HEK293 (cell line): ENCODE measurements around the gene TMEM141.
"Not testable (repeated sequence)": the region's sequence is repeated elsewhere in the genome, so short reads cannot be mapped to it uniquely, and the experiment has no call there.

ENCODE experiments used
- CTCF ChIA-PET: fragments of 350-600 bp; formaldehyde crosslinking; extraction: SDS; loops from one replicate; lab custom pipeline; 2021; ENCODE audit warnings: antibody characterized with exemption; lab: Yijun Ruan, JAX
- POLR2A ChIA-PET: fragments of 300-600 bp; formaldehyde crosslinking; extraction: SDS; loops from one replicate; lab custom pipeline; 2020; ENCODE audit warnings: antibody characterized with exemption, inconsistent platforms; lab: Yijun Ruan, JAX
- H3K27ac ChIP-seq: fragments of 200-500 bp; sonication (Bioruptor generic); 2 replicates; pipeline ENCODE4 v1.5.1; 2014; ENCODE audit warnings: low read depth, low read length, control low read depth, inconsistent platforms; ENCODE audit errors: extremely low read depth
- H3K36me3 ChIP-seq, 2 experiments: fragments of 200-500 bp in 1 of 2; sonication (Bioruptor generic) in 1 of 2; 1 replicate in 1 of 2; 2 replicates in 1 of 2; pipeline ENCODE4 v1.5.1; 2014 to 2017; ENCODE audit warnings: inconsistent platforms in 2 of 2, low read length in 2 of 2; ENCODE audit not compliant: control insufficient read depth in 2 of 2, insufficient read depth in 1 of 2
- H3K4me1 ChIP-seq: fragments of 200-500 bp; sonication (Bioruptor generic); 2 replicates; pipeline ENCODE4 v1.5.1; 2014; ENCODE audit warnings: mild to moderate bottlenecking, low read length, inconsistent platforms; ENCODE audit not compliant: control insufficient read depth, insufficient read depth
- H3K4me3 ChIP-seq: 2 replicates; pipeline ENCODE4 v1.5.1; 2011; ENCODE audit warnings: low read depth, mild to moderate bottlenecking, control low read depth, low read length, moderate library complexity
- H3K9me3 ChIP-seq: fragments of 200-500 bp; sonication (Bioruptor generic); 2 replicates; pipeline ENCODE4 v1.5.1; 2014; ENCODE audit warnings: low read depth, low read length, inconsistent platforms; ENCODE audit not compliant: control insufficient read depth, insufficient read depth
- EGR2 ChIP-seq: fragments of 450-650 bp; formaldehyde crosslinking; IDR thresholded peaks from 2 replicates; pipeline ENCODE4 v1.5.1; 2016; ENCODE audit warnings: low read depth, missing biosample characterization, missing genetic modification characterization
- GLIS1 ChIP-seq: fragments of 450-650 bp; formaldehyde crosslinking; IDR thresholded peaks from 2 replicates; pipeline ENCODE4 v1.5.1; 2016; ENCODE audit warnings: missing biosample characterization, missing genetic modification characterization
- GLIS2 ChIP-seq: fragments of 450-650 bp; formaldehyde crosslinking; IDR thresholded peaks from 2 replicates; pipeline ENCODE4 v1.5.1; 2016; ENCODE audit warnings: missing biosample characterization, missing genetic modification characterization
- IKZF3 ChIP-seq: fragments of 450-650 bp; IDR thresholded peaks from 2 replicates; pipeline ENCODE4 v1.5.0; 2018; ENCODE audit warnings: missing biosample characterization, mild to moderate bottlenecking, missing genetic modification characterization, moderate library complexity
- KLF1 ChIP-seq: fragments of 450-650 bp; formaldehyde crosslinking; IDR thresholded peaks from 2 replicates; pipeline ENCODE4 v1.5.1; 2016; ENCODE audit warnings: missing biosample characterization, missing genetic modification characterization
- SP7 ChIP-seq: fragments of 450-650 bp; formaldehyde crosslinking; IDR thresholded peaks from 2 replicates; pipeline ENCODE4 v1.5.1; 2016; ENCODE audit warnings: missing biosample characterization, missing genetic modification characterization
- WT1 ChIP-seq: fragments of 450-650 bp; formaldehyde crosslinking; IDR thresholded peaks from 2 replicates; pipeline ENCODE4 v1.5.1; 2016; ENCODE audit warnings: missing biosample characterization, missing genetic modification characterization
- ZBTB8A ChIP-seq: fragments of 450-650 bp; formaldehyde crosslinking; IDR thresholded peaks from 2 replicates; pipeline ENCODE4 v1.5.1; 2016; ENCODE audit warnings: missing biosample characterization, missing genetic modification characterization
- ZFHX2 ChIP-seq: fragments of 450-650 bp; formaldehyde crosslinking; conservative IDR thresholded peaks from 2 replicates; pipeline ENCODE4 v1.5.1; 2016; ENCODE audit warnings: missing biosample characterization, missing genetic modification characterization
- ZIC2 ChIP-seq: fragments of 450-650 bp; formaldehyde crosslinking; IDR thresholded peaks from 2 replicates; pipeline ENCODE4 v1.5.1; 2016; ENCODE audit warnings: missing biosample characterization, missing genetic modification characterization
- ZNF112 ChIP-seq: fragments of 450-650 bp; formaldehyde crosslinking; IDR thresholded peaks from 2 replicates; pipeline ENCODE4 v1.5.0; 2017; ENCODE audit warnings: missing biosample characterization, missing genetic modification characterization
- ZNF48 ChIP-seq: fragments of 450-650 bp; formaldehyde crosslinking; IDR thresholded peaks from 2 replicates; pipeline ENCODE4 v1.5.1; 2016; ENCODE audit warnings: missing biosample characterization, missing genetic modification characterization
- ZNF521 ChIP-seq: fragments of 450-650 bp; formaldehyde crosslinking; IDR thresholded peaks from 2 replicates; pipeline ENCODE4 v1.5.1; 2017; ENCODE audit warnings: missing biosample characterization, mild to moderate bottlenecking, missing genetic modification characterization
- ZNF654 ChIP-seq: fragments of 450-650 bp; formaldehyde crosslinking; IDR thresholded peaks from 2 replicates; pipeline ENCODE4 v1.5.1; 2016; ENCODE audit warnings: low read depth, missing biosample characterization, missing genetic modification characterization
- ZNF664 ChIP-seq: fragments of 450-650 bp; formaldehyde crosslinking; IDR thresholded peaks from 2 replicates; pipeline ENCODE4 v1.5.1; 2016; ENCODE audit warnings: missing biosample characterization, missing genetic modification characterization
- TF ChIP-seq, protein P1 (sequence below): fragments of 450-650 bp; formaldehyde crosslinking; IDR thresholded peaks from 2 replicates; pipeline ENCODE4 v1.5.1; 2016; ENCODE audit warnings: missing biosample characterization, missing genetic modification characterization
- TF ChIP-seq, protein P2 (sequence below): fragments of 450-650 bp; formaldehyde crosslinking; IDR thresholded peaks from 2 replicates; pipeline ENCODE4 v1.5.1; 2016; ENCODE audit warnings: missing biosample characterization, missing genetic modification characterization
- TF ChIP-seq, protein P3 (sequence below): fragments of 450-650 bp; formaldehyde crosslinking; IDR thresholded peaks from 2 replicates; pipeline ENCODE4 v1.5.1; 2016; ENCODE audit warnings: missing biosample characterization, missing genetic modification characterization, low read depth

The TMEM141 gene

DNA sequence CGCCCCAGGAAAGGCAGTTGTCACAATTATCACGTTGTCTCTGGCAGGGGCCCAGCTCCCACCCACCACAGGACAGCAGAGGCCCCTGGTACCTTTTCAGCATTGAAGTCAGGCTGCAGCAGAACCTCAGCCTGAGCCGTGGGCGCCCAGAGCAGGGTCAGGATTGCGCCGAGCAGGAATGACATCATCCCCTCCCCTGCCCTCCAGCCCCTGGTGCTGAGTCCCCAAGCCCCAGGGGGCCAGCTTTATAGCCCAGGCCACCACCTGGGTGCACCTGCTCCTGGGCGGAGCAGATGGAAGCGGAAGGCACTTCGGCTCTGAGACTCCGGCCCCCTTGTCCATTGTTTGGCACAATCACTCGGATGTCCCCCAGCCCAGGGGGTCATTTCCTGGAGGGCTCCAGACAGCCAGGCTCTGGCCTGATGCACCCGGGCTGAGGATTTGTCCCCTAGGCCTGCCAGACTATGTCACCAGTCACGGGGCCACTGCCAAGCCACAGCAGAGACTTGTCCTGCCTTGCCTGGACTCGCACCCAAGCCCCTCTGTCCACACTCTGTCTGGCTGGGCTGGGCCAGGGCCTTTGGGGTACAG, 26.7 kb upstream of the TMEM141 start, which contains the start of gene LCN15 (continued):
- no peak for TF ChIP-seq ZNF521 (tag by site-specific recombination)
- 0 out of 2 replicates have a peak, but pooled peaks have one; percentile 19 for TF ChIP-seq KLF1 (tag by site-specific recombination)
- peak; percentile 23; the same call in 1 of the 2 replicates for TF ChIP-seq SP7 (tag by site-specific recombination)
- peak; percentile 59 for TF ChIP-seq EGR2 (tag by site-specific recombination)
- TF ChIP-seq ZNF48 (tag by site-specific recombination), result no peak
- peak; percentile 27 for TF ChIP-seq GLIS2 (tag by site-specific recombination)
- no peak for TF ChIP-seq ZNF112
- TF ChIP-seq GLIS1 (tag by site-specific recombination), result peak; percentile 94
- no peak for TF ChIP-seq ZNF654 (tag by site-specific recombination)
- 0 out of 2 replicates have a peak, but pooled peaks have one; percentile 22 for TF ChIP-seq IKZF3
- TF ChIP-seq, protein P1, sequence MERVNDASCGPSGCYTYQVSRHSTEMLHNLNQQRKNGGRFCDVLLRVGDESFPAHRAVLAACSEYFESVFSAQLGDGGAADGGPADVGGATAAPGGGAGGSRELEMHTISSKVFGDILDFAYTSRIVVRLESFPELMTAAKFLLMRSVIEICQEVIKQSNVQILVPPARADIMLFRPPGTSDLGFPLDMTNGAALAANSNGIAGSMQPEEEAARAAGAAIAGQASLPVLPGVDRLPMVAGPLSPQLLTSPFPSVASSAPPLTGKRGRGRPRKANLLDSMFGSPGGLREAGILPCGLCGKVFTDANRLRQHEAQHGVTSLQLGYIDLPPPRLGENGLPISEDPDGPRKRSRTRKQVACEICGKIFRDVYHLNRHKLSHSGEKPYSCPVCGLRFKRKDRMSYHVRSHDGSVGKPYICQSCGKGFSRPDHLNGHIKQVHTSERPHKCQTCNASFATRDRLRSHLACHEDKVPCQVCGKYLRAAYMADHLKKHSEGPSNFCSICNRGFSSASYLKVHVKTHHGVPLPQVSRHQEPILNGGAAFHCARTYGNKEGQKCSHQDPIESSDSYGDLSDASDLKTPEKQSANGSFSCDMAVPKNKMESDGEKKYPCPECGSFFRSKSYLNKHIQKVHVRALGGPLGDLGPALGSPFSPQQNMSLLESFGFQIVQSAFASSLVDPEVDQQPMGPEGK (tag by site-specific recombination), result peak; percentile 64; the same call in 1 of the 2 replicates
- peak; percentile 88 for TF ChIP-seq ZFHX2 (tag by site-specific recombination)
- TF ChIP-seq, all 188 proteins: peak for 14

DNA sequence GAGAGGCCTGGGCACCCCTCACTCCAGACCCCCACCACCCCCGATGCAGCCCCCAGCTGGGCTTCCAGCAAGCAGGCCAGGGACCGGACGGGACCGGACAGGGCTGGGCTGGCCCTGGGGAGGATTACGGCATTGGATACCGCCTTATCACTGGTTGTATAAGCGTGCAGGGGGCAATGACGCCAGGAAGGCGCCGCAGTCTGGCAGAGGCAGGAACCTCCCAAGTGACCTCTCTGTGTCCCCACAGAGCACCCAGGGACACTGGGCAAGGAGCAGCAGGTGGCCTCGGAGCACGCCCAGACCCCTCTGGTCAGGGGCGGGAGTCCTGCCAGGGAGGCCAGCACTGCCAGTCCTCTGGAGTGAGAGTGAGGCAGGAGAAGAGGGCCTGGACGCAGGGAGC, 26.1 kb upstream of the TMEM141 start:
- Histone ChIP-seq H3K27ac (no peak overlapping the region), H3K9me3 (no peaks in the 10 kb centered on the region), H3K4me1 (no peaks in the 10 kb centered on the region), H3K4me3 (no peak overlapping the region), H3K36me3 (no peaks in the 10 kb centered on the region)
- ChIA-PET CTCF (interaction anchor here (0.5 to 2.0 kb wide), 7 partner anchors 20 to 277 kb away, joined by 3 to 6 read pairs (median 4); partner anchors contain the start of gene AJM1), POLR2A (no interaction called here)
- TF ChIP-seq GLIS2 (tag by site-specific recombination) (peak; percentile 11), ZNF664 (no peak), ZIC2 (tag by site-specific recombination) (peak; percentile 56), SP7 (tag by site-specific recombination) (no peak), GLIS1 (tag by site-specific recombination) (peak; percentile 53)

DNA sequence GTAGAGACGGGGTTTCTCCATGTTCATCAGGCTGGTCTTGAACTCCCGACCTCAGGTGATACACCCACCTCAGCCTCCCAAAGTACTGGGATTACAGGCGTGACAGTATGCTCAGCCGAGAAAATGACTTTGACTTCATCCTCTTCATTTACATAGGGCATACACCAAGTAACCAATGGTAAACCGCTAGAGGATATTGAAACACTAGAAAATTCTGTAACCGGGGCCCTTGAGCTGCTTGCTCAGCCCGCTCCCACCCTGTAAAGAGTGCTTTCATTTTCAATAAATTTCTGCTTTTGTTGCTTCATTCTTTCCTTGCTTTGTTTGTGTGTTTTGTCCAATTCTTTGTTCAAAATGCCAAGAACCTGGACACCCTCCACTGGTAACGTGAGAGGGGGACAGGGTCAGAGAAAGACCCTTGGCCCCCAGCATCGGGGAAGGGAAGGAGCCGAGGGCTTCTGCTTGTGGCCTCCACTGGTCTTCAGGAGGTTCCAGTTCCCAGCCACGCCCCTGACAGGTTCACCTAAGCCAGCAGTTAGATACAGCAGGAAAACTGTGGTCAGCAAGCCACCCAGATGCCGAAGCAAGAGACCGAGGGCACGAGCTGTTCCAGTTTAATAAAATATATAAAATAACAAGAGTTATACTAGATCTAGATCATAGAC, 25.3 kb upstream of the TMEM141 start:
- H3K4me1 ChIP-seq, H3K4me3 ChIP-seq, H3K9me3 ChIP-seq, H3K27ac ChIP-seq, H3K36me3 ChIP-seq: not testable (repeated sequence)
- ChIA-PET CTCF (interaction anchor here (0.6 to 4.7 kb wide), 12 partner anchors 9 to 493 kb away, joined by 3 to 79 read pairs (median 4); partner anchors contain the start of gene LCN8), POLR2A (interaction anchor here (1.7 kb wide), 1 partner anchor 38 kb away, joined by 7 read pairs; no protein-coding TSS in a partner anchor)

DNA sequence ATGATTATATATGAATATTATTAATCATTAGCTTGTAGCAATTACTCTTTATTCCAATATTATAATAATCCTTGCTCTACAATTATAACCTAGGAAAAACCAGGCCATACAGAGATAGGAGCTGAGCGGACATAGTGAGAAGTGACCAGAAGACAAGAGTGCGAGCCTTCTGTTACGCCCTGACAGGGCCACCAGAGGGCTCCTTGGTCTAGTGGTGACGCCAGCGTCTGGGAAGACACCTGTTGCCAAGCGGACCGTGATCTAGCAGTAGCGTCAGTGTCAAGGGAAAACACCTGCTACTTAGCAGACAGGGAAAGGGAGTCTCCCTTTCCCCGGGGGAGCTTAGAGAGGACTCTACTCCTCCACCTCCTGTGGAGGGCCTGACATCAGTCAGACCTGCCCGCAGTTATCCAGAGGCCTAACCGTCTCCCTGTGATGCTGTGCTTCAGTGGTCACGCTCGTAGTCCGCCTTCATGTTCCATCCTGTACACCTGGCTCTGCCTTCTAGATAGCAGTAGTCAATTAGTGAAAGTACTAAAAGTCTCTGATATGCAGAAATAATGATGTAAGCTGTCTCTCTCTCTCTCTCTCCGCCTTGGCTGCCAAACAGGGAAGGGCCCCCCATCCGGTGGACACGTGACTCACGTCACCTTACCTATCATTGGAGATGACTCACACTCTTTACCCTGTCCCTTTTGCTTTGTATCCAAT, 24.6 kb upstream of the TMEM141 start:
- CTCF ChIA-PET, result interaction anchor here (0.6 to 4.7 kb wide), 21 partner anchors 9 to 754 kb away, joined by 3 to 79 read pairs (median 4); partner anchors contain the start of gene LCN8
- H3K9me3 ChIP-seq, H3K4me3 ChIP-seq, H3K36me3 ChIP-seq, H3K27ac ChIP-seq, H3K4me1 ChIP-seq: not testable (repeated sequence)
- POLR2A ChIA-PET, result interaction anchor here (1.7 kb wide), 1 partner anchor 39 kb away, joined by 7 read pairs; no protein-coding TSS in a partner anchor
- peak; percentile 91 for TF ChIP-seq WT1
- TF ChIP-seq, protein P2, sequence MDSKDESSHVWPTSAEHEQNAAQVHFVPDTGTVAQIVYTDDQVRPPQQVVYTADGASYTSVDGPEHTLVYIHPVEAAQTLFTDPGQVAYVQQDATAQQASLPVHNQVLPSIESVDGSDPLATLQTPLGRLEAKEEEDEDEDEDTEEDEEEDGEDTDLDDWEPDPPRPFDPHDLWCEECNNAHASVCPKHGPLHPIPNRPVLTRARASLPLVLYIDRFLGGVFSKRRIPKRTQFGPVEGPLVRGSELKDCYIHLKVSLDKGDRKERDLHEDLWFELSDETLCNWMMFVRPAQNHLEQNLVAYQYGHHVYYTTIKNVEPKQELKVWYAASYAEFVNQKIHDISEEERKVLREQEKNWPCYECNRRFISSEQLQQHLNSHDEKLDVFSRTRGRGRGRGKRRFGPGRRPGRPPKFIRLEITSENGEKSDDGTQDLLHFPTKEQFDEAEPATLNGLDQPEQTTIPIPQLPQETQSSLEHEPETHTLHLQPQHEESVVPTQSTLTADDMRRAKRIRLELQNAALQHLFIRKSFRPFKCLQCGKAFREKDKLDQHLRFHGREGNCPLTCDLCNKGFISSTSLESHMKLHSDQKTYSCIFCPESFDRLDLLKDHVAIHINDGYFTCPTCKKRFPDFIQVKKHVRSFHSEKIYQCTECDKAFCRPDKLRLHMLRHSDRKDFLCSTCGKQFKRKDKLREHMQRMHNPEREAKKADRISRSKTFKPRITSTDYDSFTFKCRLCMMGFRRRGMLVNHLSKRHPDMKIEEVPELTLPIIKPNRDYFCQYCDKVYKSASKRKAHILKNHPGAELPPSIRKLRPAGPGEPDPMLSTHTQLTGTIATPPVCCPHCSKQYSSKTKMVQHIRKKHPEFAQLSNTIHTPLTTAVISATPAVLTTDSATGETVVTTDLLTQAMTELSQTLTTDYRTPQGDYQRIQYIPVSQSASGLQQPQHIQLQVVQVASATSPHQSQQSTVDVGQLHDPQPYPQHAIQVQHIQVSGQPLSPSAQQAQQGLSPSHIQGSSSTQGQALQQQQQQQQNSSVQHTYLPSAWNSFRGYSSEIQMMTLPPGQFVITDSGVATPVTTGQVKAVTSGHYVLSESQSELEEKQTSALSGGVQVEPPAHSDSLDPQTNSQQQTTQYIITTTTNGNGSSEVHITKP, result peak; percentile 57; the same call in 1 of the 2 replicates
- TF ChIP-seq, protein P3, sequence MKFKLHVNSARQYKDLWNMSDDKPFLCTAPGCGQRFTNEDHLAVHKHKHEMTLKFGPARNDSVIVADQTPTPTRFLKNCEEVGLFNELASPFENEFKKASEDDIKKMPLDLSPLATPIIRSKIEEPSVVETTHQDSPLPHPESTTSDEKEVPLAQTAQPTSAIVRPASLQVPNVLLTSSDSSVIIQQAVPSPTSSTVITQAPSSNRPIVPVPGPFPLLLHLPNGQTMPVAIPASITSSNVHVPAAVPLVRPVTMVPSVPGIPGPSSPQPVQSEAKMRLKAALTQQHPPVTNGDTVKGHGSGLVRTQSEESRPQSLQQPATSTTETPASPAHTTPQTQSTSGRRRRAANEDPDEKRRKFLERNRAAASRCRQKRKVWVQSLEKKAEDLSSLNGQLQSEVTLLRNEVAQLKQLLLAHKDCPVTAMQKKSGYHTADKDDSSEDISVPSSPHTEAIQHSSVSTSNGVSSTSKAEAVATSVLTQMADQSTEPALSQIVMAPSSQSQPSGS (tag by site-specific recombination), result peak; percentile 9; the same call in 1 of the 2 replicates
- peak; percentile 81 for TF ChIP-seq ZBTB8A (tag by site-specific recombination)
